AG09309 (cell line): ENCODE results near the gene PDRG1.

Source experiments
- DNase-seq: peaks from one replicate; pipeline ENCODE4 v3.0.0-alpha.2; 2010; ENCODE audit warnings: low read depth
- H3K4me3 ChIP-seq: 2 replicates; pipeline ENCODE4 v1.5.1; 2011; ENCODE audit warnings: mild to moderate bottlenecking, low read depth, low read length, moderate library complexity; ENCODE audit not compliant: control insufficient read depth
- CTCF ChIP-seq: IDR thresholded peaks from 2 replicates; pipeline ENCODE4 v1.5.1; 2011; ENCODE audit warnings: mild to moderate bottlenecking, low read depth, low read length, inconsistent platforms; ENCODE audit not compliant: insufficient read depth, control insufficient read depth; ENCODE audit errors: missing control alignments

PDRG1 gene

GRCh38 chr20:31943052-31943471 is 8.8 kb downstream of the PDRG1 start:
- no peak for TF ChIP-seq CTCF
- no peak for DNase-seq
- H3K4me3 ChIP-seq: no peak overlapping the region

- TF ChIP-seq CTCF: no peak
- H3K4me3 ChIP-seq: no peak overlapping the region
- no peak for DNase-seq
These were observed 12.2 kb downstream of the PDRG1 start for GRCh38 chr20:31939661-31940060.

DNA sequence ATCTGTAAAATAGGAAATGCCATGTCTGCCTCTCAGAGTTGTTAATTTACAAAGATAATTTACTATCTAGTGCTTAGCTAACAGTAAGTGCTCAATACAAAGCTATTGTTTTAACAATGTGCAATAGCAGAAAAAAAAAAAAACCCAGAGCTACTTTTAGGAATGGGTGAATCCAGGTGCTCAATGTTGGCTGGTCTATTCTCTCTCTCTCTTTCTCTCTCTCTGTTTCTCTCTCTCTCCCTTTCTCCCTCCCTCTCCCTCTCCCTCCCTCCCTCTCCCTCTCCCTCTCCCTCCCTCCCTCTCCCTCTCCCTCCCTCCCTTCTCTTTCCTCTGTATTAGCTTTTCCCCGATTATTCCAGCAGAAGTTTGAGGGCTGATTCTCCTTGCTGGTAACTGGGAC is 14.0 kb downstream of the PDRG1 start:
- H3K4me3 ChIP-seq: no peak overlapping the region
- TF ChIP-seq CTCF: no peak
- no peak for DNase-seq

- no peak for DNase-seq
- TF ChIP-seq CTCF: no peak
- H3K4me3 ChIP-seq: no peak overlapping the region
These were observed 15.4 kb downstream of the PDRG1 start for GRCh38 chr20:31936420-31936819.

DNA sequence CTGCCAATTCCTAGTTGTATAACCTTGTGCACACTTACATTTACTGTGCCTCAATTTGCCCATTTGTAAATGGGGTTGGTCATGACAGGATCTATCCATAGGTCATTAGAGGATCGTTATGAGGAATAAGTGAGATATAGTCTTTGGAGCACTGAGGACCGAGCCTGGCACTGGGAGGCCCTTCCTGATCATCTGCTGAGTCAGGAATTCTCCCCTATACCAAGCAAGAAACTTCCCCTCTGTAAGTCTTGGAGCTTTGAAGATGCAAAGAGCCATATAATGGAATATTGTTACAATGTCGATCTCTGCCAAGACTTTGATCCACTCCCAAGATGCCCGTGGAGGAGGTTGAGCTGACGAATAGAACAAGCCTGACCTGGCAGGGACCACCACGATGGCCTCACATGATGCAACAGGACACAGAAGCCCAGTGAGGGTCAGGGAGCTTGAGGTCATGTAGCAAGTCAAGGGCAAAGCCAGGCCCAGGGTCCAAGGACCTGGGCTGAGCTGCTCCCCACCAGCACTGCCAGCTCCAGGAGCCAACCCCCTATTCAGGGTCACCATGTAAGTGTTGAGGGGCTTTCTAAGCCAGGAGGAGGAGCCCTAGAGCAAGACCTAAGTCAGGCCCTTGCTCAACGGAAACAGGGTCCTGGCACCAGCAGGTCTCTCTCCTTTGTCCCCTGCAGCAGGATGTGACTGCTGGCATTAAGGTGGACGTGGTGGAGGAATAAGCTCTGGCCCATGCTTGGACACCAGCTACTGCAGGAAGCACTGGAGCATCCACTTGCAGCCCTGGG is 16.7 kb downstream of the PDRG1 start:
- no peak for TF ChIP-seq CTCF
- no peak for DNase-seq
- H3K4me3 ChIP-seq: no peak overlapping the region

DNA sequence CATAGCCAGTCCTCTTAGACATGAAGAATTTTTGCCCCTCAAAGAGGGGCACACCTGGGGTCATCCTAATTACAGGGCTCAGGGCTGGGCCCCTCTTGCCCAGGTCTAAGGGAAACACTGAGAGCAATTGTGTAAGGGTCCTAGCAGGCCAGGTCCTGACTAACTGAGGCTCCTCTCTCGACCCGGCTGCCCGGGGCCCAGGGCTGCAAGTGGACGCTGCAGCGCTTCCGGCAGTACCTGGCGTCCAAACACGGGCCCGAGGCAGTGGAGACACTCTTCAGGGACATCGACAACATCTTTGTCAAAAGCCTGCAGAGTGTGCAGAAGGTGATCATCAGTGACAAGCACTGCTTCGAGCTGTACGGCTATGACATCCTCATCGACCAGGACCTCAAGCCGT is 17.4 kb downstream of the PDRG1 start:
- no peak for TF ChIP-seq CTCF
- DNase-seq: no peak
- H3K4me3 ChIP-seq: no peak overlapping the region
